Stimulated activated CD4-positive, alpha-beta T cell treated with anti-CD3 and anti-CD28 coated beads, Interleukin-15, amount 100 ng/mL, for 1 hour (primary cell): ENCODE results near the gene RD3L.
"Not testable (repeated sequence)": the region's sequence is repeated elsewhere in the genome, so short reads cannot be mapped to it uniquely, and the experiment has no call there.

Experiments
- DNase-seq, 2 donors: peaks; one replicate each; pipeline ENCODE4 v3.0.0-alpha.2; 2020; ENCODE audit warnings: low read depth in 1 of 2, low spot score in 1 of 2

The RD3L gene

GRCh38 chr14:103941973-103942736 is at the start of gene RD3L:
Gene RD3L (minus strand): TSS chr14:103942529. CDS start chr14:103941695, 834 bp downstream.
- DNase-seq = no peak

GRCh38 chr14:103989964-103990363 is 47.6 kb upstream of the RD3L start:
- DNase-seq = no peak

GRCh38 chr14:103989034-103989433 is 46.7 kb upstream of the RD3L start:
- DNase-seq = no peak

GRCh38 chr14:103984196-103984595 is 41.9 kb upstream of the RD3L start:
- no peak for DNase-seq

GRCh38 chr14:103980623-103981238 is 38.4 kb upstream of the RD3L start:
- DNase-seq = not testable (repeated sequence)

GRCh38 chr14:103974575-103974974 is 32.2 kb upstream of the RD3L start:
- DNase-seq = no peak

GRCh38 chr14:103973354-103973753 is 31.0 kb upstream of the RD3L start:
- no peak for DNase-seq

- no peak for DNase-seq
Measured at GRCh38 chr14:103969961-103970360, 27.6 kb upstream of the RD3L start.

- DNase-seq = no peak
Measured at GRCh38 chr14:103966631-103967030, 24.3 kb upstream of the RD3L start.

GRCh38 chr14:103961928-103962578 is 19.7 kb upstream of the RD3L start:
- DNase-seq = no peak

- DNase-seq = no peak
Measured at GRCh38 chr14:103960457-103961055, 18.2 kb upstream of the RD3L start.

GRCh38 chr14:103949131-103949790 is 6.9 kb upstream of the RD3L start:
- DNase-seq = no peak

- no peak for DNase-seq
Measured at GRCh38 chr14:103948442-103948841, 6.1 kb upstream of the RD3L start.

GRCh38 chr14:103946975-103947374 is 4.6 kb upstream of the RD3L start:
- no peak for DNase-seq

GRCh38 chr14:103943673-103944072 is 1.3 kb upstream of the RD3L start:
- no peak for DNase-seq

GRCh38 chr14:103941462-103941861 is 867 bp downstream of the RD3L start:
- no peak for DNase-seq

GRCh38 chr14:103935102-103935501 is 7.2 kb downstream of the RD3L start:
- no peak for DNase-seq

GRCh38 chr14:103932791-103933490 is 9.4 kb downstream of the RD3L start:
- DNase-seq = no peak

- DNase-seq = no peak
Measured at GRCh38 chr14:103931422-103931821, 10.9 kb downstream of the RD3L start.

GRCh38 chr14:103930051-103930604 is 12.2 kb downstream of the RD3L start:
- DNase-seq = no peak
